ENCODE measurements around the gene GMPR.
"Not testable (repeated sequence)": the region's sequence is repeated elsewhere in the genome, so short reads cannot be mapped to it uniquely, and the experiment has no call there.

GMPR gene

DNA sequence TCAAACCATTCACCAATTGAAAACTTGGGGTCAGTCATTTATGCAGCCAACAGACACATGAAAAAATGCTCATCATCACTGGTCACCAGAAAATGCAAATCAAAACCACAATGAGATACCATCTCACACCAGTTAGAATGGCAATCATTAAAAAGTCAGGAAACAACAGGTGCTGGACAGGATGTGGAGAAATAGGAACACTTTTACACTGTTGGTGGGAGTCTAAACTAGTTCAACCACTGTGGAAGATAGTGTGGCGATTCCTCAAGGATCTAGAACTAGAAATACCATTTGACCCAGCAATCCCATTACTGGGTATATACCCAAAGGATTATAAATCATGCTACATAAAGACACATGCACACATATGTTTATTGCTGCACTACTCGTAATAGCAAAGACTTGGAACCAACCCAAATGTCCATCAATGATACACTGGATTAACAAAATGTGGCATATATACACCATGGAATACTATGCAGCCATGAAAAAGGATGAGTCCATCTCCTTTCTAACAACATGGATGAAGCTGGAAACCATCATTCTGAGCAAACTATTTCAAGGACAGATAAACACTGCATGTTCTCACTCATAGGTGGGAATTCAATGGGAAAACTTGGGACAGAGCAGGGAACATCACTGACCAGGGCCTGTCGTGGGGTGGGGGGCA is 13.2 kb upstream of the GMPR start:
- in situ Hi-C loops (cut with MboI; ENCODE audit: low sequenced_read_pairs), result not testable (repeated sequence)

DNA sequence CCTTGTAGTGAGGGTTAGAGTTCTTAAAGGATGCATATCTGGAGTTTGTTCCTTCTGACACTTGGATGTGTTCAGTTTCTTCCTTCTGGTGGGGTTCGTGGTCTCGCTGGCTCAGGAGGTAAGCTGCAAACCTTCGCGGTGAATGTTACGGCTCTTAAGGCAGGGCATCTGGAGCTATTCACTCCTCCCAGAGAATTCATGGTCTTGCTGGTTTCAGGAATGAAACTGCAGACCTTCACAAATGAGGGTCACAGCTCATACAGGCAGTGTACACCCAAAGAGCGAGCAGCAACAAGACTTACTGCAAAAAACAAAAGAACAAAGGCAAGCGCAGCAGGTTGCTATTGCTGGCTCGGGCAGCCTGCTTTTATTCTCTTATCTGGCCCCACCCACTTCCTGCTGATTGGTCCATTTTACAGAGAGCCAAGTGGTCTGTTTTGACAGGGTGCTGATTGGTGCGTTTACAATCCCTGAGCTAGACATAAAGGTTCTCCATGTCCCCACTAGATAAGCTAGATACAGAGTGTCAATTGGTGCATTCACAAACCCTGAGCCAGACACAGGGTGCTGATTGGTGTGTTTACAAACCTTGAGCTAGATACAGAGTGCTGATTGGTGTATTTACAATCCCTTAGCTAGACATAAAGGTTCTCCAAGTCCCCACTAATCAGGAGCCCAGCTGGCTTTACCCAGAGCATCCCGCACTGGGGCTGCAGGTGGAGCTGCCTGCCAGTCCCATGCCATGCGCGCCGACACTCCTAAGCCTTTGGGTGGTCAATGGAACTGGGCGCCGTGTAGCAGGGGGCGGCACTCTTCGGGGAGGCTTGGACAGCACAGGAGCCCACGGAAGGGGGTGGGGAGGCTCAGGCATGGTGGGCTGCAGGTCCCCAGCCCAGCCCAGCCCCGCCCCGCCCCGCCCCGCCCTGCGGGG is 12.0 kb upstream of the GMPR start:
- in situ Hi-C loops (cut with MboI; ENCODE audit: low sequenced_read_pairs), result not testable (repeated sequence)

DNA sequence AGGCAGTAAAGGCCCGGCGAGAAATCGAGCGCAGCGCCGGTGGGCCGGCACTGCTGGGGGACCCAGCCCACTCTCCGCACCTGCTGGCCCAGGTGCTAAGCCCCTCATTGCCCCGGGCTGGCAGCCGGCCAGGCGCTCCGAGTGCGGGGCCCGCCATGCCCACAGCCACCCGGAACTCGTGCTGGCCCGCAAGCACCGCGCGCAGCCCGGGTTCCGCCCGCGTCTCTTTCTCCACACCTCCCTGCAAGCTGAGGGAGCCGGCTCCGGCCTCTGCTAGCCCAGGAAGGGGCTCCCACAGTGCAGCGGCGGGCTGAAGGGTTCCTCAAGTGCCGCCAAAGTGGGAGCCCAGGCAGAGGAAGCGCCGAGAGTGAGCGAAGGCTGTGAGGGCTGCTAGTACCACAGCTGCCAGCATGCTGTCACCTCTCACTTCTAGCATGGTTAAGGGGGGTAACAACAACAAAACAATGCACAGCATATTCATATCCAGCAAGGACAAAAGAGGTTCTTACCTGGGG is 11.3 kb upstream of the GMPR start:
- in situ Hi-C loops (cut with MboI; ENCODE audit: low sequenced_read_pairs), result no loop called here

DNA sequence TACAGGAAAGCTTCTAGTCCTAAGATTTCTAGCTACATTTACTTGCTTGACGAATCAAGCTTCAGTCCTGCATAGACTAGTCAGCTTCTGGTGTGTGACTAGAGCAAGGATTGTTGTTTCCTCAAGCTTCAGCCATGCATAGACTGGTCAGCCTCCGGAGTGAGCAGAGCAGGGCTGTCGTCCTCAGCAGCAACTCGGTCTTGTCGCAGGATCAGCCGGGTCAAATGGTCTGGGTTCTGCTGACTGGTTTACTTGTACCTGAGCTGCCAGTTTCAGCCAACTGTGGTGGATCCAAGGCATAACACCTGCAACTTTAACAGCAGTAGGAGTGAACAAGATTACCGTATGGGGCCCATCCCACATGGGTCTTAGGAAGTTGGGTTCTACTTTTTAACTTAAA is 10.8 kb upstream of the GMPR start:
- in situ Hi-C loops (cut with MboI; ENCODE audit: low sequenced_read_pairs), result no loop called here

DNA sequence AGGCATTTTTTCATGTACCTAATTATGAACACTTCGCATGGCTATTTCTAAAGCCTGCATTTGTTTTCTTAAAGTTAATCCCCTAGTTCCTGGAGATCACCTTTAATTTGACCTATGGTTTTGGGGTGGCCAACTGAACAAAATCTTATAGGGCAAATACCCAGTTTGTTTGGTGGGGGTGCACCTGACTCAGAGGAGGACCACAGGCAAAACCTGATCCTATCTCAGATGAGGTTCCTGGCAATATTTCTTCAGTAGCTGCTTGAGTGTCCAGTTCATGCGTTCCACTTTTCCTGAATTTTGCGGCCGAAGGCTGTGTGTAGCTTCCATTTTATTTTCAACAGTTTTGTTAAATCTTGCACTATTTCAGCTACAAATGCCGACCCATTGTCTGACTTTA is 10.3 kb upstream of the GMPR start:
- in situ Hi-C loops (cut with MboI; ENCODE audit: low sequenced_read_pairs), result no loop called here

DNA sequence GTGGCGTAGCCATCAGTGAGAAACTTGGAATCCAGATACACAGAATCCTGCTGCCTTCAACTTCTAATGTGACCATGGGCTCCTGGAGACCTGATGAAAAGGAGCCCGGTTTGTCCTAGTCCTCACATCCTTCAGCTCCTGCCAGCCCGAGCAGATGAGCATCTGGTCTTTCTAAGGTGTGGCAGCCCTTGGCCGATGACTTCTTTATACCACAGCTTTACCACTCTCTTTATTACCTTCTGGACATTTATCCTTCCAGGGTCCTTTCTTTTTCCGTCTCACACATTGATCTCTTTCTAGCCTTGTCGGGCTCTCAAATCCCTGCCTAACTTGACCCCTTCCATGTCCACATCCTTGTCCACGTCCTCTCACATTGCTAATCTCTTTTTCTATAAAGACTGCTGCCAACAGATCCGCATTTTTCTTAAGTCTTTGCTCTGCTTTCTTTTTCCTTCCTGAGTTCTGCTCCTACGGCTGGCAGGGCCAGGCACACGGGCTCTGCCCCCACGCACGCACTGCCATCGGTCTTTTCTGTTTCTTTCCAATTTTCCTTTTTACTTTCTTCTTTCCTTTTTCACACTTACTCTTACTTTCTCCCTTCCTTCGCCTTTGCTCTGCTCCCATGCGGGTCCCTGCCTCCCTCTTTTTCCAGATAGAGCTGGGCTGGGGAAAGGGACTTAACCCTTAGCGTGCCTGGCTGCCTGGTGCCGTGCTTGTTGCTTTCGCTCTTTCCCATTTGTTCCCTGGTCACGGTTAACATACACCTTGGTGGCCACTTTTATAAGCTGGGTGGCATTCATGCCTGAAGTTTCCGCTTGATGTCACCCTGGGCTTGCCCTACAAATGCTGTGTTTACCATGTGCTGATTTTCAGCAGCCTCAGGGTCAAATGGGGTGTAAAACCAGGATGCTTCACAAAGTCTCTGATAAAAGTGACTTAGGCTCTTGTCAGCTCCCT is 9.4 kb upstream of the GMPR start:
- in situ Hi-C loops (cut with MboI; ENCODE audit: low sequenced_read_pairs), result no loop called here

DNA sequence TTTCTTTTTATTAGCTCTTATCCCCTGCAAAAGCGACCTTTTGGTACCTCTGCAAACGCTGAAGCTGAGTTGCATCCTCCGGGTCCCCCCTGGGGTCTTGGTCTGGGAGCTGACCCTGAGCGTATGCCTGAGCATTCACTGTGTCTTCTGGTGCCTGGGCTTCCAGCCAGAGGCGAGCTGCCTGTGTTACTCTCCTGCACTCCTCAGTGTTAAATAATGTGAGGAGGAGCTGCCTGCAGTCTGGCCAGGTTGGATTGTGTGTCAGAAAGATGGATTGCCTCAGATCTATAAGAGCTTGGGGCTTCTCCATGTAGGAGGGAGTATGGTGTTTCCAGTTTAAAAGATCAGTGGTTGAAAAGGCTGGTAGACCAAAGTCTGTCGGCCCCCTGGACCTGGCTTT is 8.7 kb upstream of the GMPR start:
- in situ Hi-C loops (cut with MboI; ENCODE audit: low sequenced_read_pairs), result no loop called here

DNA sequence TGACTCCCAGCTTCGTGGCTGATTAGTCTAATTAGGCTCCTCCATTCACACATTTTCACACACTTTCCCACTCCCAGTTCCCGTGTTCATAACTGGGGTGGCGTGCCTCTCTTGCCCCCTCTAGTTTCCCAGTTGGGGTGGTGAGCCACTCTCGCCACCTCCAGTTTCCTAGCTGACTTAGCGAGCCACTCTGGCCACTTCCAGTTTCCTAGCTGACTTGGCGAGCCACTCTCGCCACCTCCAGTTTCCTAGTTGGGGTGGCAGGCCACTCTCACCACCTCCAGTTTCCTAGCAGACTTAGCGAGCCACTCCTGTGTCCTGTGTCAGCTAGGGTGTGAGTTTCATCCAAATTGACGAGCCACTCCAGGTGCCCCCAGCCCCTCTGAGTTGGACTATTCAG is 7.4 kb upstream of the GMPR start:
- in situ Hi-C loops (cut with MboI; ENCODE audit: low sequenced_read_pairs), result no loop called here

DNA sequence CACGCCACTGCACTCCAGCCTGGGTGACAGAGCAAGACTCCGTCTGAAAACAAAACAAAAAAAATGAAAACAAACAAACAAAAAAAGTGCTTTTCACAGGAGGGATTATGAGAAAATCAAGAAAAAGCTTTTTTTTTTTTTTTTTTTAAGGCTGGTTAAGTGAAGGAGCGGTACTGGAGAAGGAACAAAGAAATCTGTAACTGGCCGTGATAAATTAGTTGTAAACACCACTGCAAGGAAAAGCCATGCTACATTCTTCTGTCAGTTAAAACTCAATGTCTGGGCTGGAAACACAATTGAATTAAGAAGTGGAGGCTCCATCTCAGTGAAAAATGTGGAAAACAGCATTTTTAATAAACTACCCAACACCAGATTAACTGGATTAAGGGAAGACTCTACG is 6.3 kb upstream of the GMPR start:
- in situ Hi-C loops (cut with MboI; ENCODE audit: low sequenced_read_pairs), result no loop called here

DNA sequence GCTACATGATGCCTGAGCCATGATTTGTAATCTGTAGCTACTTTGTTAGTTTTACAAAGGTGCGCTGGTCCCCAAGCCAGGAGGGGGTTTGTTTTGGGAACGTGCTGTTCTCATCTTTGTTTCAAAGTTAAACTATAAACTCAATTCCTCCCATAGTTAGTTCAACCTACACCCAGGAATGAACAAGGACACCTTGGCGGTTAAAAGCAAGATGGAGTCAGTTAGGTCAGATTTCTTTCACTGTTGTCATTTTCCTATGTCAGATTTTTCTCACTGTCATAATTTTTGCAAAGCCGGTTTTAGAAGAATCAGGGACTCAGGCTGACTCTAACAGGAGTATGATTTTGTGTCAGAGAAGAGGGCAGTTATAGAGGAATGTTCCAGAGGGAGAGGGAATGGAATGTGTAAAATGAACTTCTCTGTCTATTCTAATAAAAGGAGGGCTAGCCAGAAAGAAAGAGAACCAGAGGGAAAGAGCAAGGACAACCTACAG is 2.3 kb upstream of the GMPR start:
- in situ Hi-C loops (cut with MboI; ENCODE audit: low sequenced_read_pairs), result no loop called here

DNA sequence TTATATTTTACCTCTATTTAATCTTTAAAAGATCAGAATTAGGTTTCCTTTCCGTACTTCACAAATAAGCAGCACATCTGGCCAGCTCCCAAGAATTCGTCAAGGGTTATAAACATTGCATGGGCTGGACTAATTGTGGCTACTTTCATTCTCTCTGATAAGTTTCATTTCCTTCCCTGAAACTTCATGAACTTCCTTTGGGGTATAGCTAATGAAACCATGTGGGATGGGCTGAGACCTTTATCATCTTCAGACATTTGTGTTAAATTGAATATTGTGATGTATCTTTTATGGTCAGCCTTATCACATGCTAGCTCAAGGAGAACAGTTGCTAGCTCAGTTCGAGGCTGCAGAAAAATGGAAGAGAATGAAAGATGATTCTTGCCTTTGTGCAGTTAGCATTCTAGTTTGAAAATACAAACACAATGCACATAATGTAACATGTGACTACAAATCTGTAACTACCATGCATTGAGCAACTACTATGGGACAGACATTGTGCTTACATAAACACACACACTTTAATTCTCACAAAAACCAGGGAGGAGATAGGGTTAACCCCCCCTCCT is 1.7 kb upstream of the GMPR start:
- in situ Hi-C loops (cut with MboI; ENCODE audit: low sequenced_read_pairs), result no loop called here

DNA sequence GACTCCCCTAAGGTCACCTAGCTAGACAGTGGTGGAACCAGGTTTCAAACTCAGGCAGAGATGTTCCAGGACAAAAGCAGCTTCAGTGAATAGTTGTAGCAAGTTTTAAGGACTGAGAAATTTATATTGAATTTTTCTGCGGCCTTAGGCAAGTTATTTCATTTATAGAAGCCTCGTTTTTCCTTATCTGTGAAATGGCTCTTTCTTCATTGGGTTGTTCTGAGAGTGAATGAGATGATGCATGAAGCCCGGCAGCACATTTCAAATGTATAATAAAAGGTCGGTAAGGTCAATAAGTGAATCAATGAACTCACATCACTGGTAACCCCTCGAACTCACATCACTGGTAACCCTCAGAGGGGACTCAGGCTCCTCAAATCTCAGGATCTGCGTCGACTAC is 1.1 kb upstream of the GMPR start:
- in situ Hi-C loops (cut with MboI; ENCODE audit: low sequenced_read_pairs), result no loop called here

DNA sequence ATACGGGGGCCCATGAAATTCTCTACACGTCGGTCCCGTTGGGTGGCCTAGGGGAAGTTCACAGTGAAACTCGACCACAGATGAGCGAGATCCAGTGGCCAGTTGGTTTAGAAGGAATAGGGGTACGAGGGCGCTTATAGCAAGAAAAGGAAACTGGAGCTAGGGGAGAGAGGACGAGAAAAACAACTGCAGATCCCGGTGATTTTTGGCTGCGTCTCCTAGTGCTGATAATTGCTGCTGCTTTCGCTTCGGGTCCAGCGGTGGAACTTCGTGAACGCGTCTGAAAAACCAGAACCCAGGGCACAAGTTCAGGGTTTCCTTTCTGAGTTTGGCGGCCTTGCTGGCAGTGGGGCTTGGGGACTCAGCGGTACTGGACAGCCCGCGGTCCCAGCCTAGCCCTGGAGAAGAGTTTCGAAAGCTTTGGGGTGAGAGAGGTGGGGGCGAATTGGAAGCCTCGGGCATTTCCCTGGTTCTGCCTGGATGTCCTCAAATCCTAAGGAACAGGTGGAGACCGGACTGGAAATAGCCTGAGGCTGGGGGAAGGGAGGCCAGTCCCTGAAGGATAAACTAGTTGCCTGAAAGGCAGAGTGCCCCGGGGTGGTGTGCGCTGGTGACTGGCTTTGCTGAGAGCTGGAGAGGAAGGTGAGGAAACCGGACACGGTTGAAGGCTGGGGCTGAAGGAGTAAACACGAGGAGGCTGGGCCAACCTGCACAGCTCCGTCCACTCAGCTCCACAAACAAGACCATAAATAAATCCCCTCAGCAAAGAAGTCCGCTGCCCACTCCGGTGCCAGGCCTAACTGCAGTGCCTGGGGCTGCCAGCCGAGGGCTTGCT is 793 bp downstream of the GMPR start:
- in situ Hi-C loops (cut with MboI; ENCODE audit: low sequenced_read_pairs), result no loop called here

DNA sequence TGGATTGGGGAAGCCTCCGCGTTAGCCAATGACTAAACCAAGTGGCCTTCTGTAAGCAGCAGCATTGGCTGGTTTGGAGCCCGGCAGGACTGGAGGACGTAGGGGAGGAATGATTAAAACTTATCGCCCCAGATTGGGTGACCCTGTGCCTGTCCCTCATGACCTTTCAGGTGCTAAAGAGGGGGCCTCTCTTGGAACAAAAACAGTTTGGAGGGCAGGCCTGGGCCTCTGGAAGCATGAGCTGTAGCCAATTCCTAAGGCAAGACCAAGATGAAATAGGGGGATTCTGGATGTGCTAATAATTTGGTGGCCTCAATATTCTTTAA is 1.4 kb downstream of the GMPR start:
- in situ Hi-C loops (cut with MboI; ENCODE audit: low sequenced_read_pairs), result no loop called here

DNA sequence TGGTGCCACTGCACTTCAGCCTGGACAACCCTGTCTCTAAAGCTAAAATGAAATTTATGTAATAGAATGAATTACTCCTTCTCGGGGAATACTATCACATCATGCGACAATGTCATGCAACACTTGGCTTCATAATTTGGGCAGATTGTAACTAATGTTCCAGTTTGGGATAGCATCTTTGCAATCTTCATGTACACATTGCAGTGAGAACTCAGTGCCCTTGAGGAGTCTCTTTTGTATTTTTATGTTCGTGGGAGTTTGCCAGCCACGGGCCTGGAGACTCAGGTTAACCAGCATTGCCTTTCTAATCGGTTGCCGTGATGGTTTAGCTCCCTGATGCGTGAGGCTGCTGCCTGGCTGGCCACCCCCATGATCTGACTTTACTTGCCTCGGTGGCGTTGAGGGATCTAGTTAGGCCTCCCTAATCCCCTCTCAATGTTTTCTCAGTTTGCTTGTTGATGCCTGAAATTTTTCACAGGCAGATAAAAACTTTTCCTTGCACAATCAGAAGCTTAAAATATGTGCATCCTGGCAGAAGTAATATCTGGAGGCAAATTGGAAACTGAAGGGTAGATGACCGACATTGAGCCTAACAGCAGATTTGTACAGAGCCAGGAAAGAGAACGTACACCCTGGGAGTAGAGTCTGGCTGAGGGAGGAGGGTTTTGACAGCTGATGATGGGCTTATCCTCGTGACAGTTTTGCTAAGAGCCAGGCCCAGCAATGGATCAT is 2.4 kb downstream of the GMPR start:
- in situ Hi-C loops (cut with MboI; ENCODE audit: low sequenced_read_pairs), result no loop called here

DNA sequence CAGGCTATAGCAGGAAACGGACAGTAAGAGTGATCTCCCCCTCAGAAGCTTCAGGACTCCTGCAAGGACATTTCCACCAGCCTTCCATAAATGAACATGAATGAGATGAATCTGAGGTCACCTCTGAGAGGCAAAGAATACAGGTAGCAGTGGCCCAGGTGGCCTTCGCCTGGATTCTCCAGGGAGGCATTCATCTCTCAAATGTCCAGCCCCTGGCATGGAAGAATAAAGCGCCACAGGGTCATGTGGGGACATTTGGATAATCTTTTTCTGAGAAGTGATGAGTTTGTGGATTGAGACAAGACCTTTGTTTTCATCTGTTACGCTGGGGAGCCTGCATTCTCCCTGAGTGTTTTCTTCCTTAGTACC is 2.9 kb downstream of the GMPR start:
- in situ Hi-C loops (cut with MboI; ENCODE audit: low sequenced_read_pairs), result no loop called here

DNA sequence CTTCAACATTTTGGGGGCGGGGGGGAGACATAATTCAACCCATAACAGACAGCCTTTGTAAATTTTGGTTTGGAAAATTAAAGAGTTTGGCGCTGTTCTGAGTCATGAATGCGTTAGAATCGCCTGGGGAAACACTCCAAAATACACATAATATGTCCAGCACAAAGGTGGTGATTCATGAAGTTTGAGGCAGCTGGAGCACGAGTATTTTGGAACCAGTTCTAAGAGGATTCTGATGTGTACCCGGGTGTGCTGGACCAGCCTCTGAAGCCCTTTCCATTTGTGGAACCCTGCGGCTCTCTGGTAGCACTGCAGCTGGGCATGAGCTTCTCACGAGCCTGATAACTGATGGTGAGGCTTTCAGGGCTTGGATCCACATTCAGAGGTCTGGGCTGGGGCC is 4.7 kb downstream of the GMPR start:
- in situ Hi-C loops (cut with MboI; ENCODE audit: low sequenced_read_pairs), result no loop called here

DNA sequence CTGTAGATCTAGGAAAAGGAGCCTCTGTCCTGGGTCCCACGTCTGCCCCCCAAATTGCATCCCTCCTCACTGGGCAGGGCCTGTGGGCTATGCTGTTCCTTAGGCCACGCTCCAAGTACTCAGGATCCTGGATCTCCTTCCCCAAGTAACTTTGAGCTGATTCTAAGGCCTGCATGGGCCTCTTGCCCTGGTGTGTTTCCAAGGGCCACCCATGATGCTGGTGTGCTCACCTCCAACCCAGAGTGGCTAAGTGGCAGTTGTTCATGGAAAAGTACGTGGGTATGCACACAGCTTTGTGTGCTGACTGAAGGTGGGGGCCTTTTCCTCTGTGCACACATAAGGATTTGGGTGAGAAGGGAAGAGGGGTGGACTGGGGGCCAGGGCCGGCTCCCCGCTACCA is 5.3 kb downstream of the GMPR start:
- in situ Hi-C loops (cut with MboI; ENCODE audit: low sequenced_read_pairs), result no loop called here

DNA sequence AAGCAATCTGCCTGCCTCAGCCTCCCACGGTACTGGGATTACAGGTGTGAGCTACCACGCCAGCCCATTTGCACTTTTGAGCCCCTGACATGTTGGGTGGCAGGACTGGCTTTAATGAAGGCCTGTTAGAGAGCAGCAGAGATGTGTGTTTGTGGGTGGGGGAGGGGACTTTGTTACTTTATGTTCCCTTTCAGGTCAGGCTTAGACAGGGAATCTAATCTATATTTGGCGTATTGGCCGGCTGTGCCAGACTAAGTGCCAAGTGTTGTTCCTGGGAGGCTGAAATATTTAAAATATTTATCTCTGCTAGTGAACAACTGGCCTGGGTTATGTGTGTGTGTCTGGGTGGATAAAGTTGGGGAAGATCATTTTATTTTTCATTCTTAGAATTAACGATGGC is 6.1 kb downstream of the GMPR start:
- in situ Hi-C loops (cut with MboI; ENCODE audit: low sequenced_read_pairs), result no loop called here
